Measurements from ENCODE around the gene SLC51A. TPM values are rescaled to one million over a fixed set of nuclear protein-coding genes. Genes with fewer than 3 reads are reported as not detected.
"Not testable (repeated sequence)": the region's sequence is repeated elsewhere in the genome, so short reads cannot be mapped to it uniquely, and the experiment has no call there.

Gene SLC51A
- polyA plus RNA-seq, 3 donors: 0.33 to 0.79 TPM; not detected in 1

DNA sequence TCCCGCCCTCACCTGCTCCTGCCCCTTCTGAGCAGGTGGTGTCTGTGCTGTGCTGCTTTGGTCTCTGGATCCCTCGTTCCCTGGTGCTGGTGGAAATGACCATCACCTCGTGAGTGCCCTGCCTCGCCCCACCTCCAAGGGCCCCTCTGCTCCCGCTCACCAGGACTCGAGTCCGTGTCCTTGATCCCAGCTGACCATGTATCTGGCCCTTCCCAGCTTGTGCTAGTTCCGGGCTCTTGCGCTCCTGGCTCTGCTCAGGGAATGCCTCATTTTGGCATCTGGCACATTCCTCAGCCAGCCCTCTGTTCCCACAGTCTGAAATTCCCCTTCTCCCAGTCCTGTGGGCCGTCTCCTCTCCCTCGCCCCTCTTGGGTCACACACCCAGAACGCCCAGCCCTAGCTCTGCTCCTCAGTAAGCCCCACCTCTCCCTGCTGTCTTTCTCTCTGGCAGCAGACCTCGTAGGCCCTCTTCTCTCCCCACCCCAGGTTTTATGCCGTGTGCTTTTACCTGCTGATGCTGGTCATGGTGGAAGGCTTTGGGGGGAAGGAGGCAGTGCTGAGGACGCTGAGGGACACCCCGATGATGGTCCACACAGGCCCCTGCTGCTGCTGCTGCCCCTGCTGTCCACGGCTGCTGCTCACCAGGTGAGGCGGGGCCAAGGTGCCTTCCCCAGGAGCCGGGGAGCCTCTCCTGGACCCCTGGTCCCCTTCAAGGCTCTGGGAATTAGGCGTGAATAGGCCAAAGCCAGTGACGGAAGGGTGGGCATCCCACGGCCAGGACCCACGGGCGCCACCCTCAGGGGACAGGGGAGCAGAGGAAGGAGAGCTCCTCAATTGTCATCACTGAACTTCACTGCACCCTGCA lies 11.5 kb downstream of the SLC51A start:
- no peak overlapping the region for H3K27ac ChIP-seq (ENCODE audit: low read depth, low read length)
- WGBS, 3 donors: 37 to 65% (median 54%) methylated on average over 24 of the region's 24 CpGs

DNA sequence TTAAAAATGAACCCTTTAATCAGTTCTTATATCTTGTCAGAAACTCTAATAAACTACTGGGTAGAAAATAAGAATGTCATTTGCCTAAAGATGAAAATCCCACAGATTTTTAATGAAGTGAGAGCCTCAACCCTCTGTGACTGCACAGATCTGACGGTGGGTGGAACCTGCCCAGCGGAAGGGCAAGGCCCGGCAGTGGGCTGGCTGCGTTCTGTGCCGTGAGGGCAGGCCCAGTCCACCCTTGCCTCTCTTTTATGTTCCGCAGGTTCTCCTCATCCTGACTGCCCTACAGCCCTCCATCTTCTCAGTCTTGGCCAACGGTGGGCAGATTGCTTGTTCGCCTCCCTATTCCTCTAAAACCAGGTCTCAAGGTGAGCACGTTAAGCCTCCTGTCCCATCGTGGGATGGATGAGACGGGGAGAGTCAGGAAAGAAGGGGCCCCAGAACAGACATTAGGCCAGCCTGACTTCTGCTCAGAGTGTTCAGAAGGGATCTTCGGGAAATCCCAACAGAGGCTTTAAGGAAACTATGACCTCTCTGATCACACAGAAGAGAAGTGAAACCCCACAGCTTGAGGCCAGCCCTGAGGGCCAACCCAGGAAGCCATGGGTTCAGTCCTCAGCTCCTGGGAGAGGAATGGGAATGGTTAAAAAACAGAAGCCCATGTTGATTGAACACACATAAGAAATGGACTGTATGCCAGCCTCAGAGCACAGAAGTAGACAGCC lies 16.0 kb downstream of the SLC51A start:
- 93 to 95% (median 93%) methylated on average over 12 of the region's 12 CpGs for WGBS, 3 donors

DNA sequence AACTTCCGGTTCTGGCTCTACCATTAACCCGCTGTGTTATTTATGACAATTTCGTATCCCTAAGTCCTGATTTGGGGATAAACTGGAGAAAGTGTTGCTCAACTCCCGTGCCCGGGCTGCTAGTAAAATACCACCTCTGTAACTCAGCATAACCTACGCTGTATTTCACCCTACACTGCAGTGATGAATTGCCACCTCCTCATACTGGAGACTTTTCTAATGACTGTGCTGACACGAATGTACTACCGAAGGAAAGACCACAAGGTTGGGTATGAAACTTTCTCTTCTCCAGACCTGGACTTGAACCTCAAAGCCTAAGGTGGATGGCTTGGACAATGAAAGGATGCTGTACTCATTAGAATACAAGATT lies 16.5 kb downstream of the SLC51A start:
- no peak overlapping the region for H3K27ac ChIP-seq (ENCODE audit: low read depth, low read length)
- 86 to 90% (median 88%) methylated on average over 8 of the region's 8 CpGs for WGBS, 3 donors

More for the DNA sequence above, 16.0 kb downstream of the SLC51A start:
- H3K27ac ChIP-seq (ENCODE audit: low read depth, low read length): no peak overlapping the region

DNA sequence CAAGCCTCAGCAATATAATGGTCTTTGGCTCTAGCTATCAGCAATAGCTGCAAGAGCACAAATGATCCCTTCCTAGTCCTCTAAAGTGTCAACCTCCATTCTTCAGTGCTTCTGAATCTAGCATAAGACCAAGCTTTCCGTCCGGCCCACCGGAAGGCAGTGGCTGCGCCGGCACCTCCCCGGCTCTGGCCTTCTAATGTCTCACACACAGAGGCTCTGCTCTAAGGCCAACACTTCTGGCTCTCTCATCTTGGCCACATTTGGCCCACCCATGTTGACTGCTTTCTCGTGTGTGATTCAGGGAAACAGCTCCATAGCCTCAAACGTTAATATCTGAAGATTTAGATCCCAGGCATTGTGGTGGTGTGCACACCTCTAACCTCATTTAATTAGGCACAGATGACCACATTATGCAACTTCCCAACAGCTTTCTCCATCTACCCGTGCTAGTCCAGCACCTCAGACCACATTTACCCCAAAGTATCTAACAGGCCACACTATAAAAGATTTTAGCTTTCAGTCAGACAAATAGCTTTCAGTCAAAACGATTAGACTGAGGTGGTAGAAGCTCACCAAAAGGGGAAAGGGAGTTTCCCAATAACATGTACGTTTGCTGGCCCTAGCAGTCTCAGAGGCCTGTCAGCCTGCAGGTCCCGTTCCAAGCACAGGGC lies 19.3 kb downstream of the SLC51A start:
- H3K27ac ChIP-seq (ENCODE audit: low read depth, low read length): no peak overlapping the region
- 61 to 82% (median 63%) methylated on average over 12 of the region's 12 CpGs for WGBS, 3 donors

DNA sequence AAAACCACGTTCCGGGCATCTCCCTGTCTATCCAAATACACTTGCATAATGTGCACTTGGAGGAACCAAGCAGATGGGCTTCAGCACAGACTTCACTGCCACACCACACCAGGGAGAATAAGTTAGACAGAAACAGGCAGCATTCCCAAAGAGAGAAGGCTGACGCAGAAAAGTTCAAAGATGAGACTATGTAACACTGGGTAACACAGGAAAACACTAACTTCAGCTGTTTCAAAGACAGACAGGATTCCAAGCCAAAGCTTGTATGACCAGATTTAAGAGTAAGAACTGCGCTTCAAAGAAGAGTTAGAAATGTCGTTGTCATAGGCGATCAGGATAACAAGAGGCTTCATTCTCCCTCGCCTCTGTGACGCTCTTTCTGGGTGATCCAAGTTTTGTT lies 19.9 kb downstream of the SLC51A start:
- WGBS, 3 donors: 78 to 95% (median 82%) methylated on average over 8 of the region's 8 CpGs

DNA sequence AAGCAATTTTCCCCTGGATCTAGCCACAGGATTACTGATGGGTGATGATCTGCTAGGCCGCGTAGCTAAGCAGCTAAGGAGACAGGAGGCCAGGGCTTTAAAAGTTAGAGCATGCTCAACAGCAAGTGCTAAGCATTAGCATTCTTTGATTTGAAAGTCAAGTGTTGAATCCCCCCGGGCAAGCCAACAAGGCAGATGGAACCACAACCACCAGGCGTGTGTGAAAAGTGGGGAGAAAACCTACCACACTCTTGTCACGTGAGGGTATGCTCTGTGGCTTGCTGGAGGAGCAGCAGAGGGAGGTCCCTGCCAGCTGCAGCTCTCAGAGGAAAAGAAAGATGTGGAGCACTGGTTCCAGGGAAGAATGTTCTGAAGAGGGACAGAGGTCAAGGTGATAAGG lies 20.9 kb downstream of the SLC51A start:
- 79 to 87% (median 86%) methylated on average over 5 of the region's 5 CpGs for WGBS, 3 donors
- H3K27ac ChIP-seq (ENCODE audit: low read depth, low read length): no peak overlapping the region

More for the DNA sequence above, 19.9 kb downstream of the SLC51A start:
- H3K27ac ChIP-seq (ENCODE audit: low read depth, low read length): no peak overlapping the region

DNA sequence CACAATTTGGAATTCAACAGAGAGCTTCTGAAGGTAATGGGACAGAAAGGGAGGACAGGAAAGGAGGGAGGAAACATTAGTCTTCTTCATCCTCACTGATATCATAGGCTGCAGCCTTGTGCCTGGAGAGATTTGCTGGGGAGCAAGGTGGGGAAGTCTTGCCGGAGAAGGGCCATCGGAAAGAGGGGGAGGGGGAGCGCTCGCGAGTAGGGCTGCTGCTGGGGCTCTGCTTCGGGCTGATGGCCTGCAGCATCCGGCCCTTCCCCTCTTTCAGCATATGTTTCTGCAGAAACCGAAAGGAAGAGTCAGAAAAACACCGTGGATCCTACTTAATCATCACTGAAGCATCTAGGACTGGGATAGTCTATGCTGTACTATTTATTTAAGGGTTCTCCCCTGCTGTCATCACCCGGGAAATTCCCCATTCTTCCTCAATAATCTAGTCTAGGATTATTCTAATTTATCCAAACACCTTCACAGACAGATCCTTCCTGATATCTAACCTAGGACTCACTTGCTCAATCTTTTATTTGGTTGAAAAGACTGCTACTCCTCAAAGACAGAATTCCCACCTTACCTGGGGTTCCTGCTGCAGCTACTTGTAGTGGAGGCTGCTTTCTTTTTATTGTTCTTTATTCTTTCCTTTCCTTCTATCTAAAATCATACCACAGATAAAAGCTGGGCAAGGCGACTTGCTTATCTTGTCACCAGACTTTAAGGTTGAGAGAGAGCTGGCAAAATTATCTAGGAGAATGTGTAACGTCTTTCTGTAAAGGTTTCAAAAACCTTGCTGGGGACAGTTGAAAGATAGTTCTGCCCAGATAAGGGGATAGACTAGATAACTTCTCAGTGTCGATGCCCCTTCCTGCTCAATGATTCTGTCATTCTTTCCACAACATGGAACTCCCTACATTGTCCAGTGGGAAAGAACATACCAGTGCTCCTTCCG lies 22.6 kb downstream of the SLC51A start:
- no peak overlapping the region for H3K27ac ChIP-seq (ENCODE audit: low read depth, low read length)
- WGBS, 3 donors: 78 to 84% (median 81%) methylated on average over 12 to 14 of the region's 14 CpGs

DNA sequence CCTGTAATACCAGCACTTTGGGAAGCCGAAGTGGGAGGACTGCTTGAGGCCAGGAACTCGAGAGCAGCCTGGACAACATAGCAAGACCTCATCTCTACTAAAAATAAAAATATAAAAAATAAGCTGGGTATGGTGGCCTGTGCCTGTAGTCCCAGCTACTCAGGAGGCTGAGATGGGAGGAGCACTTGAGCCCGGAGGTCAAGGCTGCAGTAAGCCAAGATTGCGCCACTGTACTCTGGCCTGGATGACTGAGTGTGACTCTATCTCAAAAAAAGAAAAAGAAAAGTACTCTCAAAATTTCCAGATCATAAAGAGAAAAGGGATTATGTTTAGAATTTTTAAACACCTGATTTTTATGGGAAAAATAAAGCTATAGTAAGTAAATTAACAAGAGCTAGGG lies 24.1 kb downstream of the SLC51A start:
- WGBS, 3 donors: 83 to 94% (median 83%) methylated on average over 4 of the region's 4 CpGs
- no peak overlapping the region for H3K27ac ChIP-seq (ENCODE audit: low read depth, low read length)

DNA sequence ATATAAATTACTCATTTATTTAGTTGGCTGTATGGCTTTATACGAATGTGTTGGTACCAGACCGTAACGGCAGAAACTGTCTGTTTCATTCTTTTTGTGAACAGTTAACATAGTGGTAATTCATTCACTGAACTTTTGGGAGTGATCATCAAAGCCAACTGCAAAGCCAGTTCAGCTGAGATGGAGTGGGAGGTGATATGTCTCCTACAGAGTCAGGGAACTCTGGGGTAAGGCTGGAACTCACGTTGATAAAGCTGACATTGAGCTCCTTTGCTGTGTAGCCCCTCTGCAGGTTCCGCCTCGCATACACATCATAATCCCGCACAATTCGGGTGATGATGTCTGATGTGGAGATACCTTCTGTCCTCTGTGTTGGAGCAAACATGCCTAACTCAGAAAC lies 25.4 kb downstream of the SLC51A start:
- WGBS, 3 donors: 85 to 87% (median 86%) methylated on average over 8 of the region's 8 CpGs
- H3K27ac ChIP-seq (ENCODE audit: low read depth, low read length): no peak overlapping the region

DNA sequence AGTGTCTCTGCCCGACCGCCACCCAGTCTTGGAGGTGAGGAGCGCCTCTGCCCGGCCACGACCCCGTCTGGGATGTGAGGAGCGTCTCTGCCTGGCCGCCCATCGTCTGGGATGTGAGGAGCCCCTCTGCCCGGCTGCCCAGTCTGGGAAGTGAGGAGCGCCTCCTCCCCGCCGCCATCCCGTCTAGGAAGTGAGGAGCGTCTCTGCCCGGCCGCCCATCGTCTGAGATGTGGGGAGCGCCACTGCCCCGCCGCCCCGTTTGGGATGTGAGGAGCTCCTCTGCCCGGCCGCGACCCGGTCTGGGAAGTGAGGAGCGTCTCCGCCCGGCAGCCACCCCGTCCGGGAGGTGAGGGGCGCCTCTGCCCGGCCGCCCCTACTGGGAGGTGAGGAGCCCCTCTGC lies 27.8 kb downstream of the SLC51A start:
- WGBS, 3 donors: 96 to 98% (median 97%) methylated on average over 25 to 34 of the region's 34 CpGs
- not testable (repeated sequence) for H3K27ac ChIP-seq (ENCODE audit: low read depth, low read length)

DNA sequence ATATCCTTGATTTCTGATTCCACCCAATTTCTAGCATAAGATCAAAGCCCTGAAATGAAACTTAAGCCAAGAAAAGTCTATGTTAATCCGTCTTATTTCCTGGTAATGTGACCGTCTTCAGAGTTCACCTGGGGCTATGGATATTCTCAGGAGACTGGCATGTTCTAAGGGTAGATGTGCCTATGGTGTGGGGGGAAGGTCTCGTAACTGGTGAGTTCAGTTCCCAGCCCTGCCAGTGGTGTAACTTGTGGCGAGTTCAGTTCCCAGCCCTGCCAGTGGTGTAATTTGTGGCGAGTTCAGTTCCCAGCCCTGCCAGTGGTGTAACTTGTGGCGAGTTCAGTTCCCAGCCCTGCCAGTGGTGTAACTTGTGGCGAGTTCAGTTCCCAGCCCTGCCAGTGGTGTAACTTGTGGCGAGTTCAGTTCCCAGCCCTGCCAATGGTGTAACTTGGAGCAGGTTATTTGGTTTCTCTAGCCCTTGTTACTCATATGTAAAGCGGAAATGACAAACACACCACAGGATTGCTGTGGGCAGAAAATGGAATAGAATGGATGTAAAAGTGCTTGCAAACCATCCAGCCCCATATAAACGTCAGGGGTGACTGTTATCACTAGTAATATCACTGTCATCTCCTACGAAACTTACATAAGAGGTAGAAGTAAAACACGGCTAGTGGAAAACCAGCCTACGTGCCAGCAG lies 30.4 kb downstream of the SLC51A start:
- no peak overlapping the region for H3K27ac ChIP-seq (ENCODE audit: low read depth, low read length)
- WGBS, 3 donors: 61 to 94% (median 79%) methylated on average over 12 to 13 of the region's 13 CpGs

DNA sequence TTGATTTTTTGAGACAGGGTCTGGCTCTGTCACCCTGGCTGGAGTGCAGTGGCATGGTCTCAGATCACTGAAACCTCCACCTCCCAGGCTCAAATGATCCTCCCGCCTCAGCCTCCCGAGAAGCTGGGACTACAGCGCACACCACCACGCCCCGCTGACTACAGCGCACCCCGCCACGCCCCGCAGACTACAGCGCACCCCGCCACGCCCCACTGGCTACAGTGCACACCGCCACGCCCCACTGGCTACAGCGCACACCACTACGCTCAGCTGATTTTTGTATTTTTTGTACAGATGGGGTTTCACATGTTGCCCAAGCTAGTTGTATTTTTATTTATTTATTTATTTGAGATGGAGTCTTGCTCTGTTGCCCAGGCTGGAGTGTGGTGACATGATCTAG lies 35.6 kb downstream of the SLC51A start:
- no peak overlapping the region for H3K27ac ChIP-seq (ENCODE audit: low read depth, low read length)
- WGBS, 3 donors: 97 to 99% (median 99%) methylated on average over 16 of the region's 16 CpGs

DNA sequence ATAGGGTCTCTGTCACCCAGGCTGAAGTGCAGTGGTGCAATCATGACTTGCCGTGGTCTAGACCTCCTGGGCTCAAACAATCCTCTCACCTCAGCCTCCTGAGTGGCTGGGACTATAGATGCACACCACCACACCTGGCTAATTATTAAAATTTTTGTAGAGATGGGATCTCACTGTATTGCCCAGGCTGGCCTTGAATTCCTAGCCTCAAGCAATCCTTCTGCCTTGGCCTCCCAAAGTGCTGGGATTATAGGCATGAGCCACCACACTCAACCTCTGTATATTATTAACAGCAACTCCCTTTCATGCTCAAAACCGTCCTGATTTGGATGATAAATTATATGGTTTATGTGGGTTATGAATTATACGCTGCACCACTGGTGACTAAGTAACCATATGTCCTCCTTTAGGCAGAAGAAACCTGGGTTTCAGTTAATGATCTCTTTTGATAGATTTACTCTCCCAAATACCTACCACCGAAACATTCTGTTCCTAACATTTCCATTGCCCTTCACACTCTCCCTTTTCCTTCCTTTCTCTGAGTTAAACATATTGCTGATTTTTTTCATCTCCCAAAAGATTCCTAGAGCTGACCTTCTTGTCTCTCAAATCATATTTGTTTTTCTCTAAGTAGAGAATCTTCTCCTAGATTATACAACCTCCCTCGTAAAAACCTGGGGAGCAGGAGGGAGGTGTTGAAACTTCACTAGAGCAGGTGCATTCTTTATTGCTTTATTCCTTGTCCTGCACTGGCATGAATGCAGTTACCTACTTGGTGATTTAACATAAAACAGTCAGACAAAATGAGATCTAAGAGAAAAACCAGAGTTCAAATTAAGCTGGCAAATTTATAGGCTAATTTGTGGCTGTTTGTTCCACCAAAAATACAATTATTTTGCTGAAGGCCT lies 38.3 kb downstream of the SLC51A start:
- WGBS, 3 donors: 69 to 79% (median 77%) methylated on average over 5 of the region's 5 CpGs

DNA sequence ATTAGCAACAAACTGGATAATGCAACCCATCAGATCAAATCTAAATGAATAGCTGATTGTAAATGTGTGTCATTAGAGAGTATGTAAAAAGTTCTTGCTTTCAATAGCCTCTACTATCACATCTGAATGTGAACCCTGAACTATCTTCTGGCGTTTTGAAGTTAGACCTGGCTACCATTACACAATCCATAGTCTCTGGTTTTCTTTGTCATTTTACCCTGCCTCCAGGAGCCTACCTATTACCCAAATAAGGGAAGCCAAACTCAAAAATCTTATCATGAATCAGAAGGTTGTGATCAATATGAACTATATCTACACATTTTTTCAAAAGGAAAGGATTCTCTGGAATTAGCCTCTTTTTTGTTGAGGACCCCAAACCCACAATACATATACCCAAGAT lies 39.4 kb downstream of the SLC51A start:
- WGBS, 3 donors: 73 to 83% (median 78%) methylated on average over 1 of the region's 1 CpG
- no peak overlapping the region for H3K27ac ChIP-seq (ENCODE audit: low read depth, low read length)

More for the DNA sequence above, 38.3 kb downstream of the SLC51A start:
- H3K27ac ChIP-seq (ENCODE audit: low read depth, low read length): no peak overlapping the region

DNA sequence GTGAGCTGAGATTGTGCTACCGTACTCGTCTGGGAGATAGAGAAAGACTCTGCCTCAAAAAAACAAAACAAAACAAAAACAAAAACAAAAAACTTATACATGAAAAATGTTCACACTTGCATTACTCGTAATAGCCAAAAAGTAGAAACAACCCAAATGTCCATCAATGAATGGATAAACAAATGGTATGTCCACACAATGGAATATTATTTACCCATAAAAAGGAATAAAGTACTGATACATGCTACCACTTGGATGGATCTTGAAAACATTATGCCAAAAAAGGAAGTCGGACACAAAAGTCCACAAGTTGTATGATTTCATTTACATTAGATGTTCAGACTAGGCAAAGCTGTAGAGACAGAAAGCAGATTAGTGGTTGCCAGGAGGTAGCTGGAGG lies 44.5 kb downstream of the SLC51A start:
- no peak overlapping the region for H3K27ac ChIP-seq (ENCODE audit: low read depth, low read length)
- 98 to 99% (median 98%) methylated on average over 4 of the region's 4 CpGs for WGBS, 3 donors

DNA sequence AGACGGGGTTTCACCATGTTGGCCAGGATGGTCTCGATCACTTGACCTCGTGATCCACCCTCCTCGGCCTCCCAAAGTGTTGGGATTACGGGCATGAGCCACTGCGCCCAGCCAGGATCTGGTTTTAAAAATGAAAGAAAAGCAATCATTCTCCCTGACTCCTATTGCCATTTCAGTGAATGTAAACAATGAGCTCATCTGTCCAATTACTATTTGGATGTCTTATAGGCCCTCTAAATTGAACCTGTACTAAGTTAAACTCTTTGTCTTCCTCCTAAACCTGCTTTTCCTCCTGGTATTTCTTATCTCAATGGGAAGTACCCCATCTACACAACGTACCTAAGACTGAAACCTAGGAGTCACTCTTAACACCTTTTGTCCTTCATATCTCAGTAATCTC lies 47.5 kb downstream of the SLC51A start:
- WGBS, 3 donors: 97% methylated on average over 7 of the region's 7 CpGs
- no peak overlapping the region for H3K27ac ChIP-seq (ENCODE audit: low read depth, low read length)

All from adipose tissue (tissue), 3 donors.